NCI-H2196 treated with DMSO at 0.1 percent for 48 hours (cell line): ENCODE results near the gene SPATS1.
A peak's percentile ranks its signal among the peaks of the same experiment; 100 is the strongest.
"Not testable (repeated sequence)": the region's sequence is repeated elsewhere in the genome, so short reads cannot be mapped to it uniquely, and the experiment has no call there.

Experiments
- DNase-seq: peaks from one replicate; lab custom pipeline; 2025; ENCODE audit not compliant: unreplicated experiment; lab: John Stamatoyannopoulos, UW

The SPATS1 gene

DNA sequence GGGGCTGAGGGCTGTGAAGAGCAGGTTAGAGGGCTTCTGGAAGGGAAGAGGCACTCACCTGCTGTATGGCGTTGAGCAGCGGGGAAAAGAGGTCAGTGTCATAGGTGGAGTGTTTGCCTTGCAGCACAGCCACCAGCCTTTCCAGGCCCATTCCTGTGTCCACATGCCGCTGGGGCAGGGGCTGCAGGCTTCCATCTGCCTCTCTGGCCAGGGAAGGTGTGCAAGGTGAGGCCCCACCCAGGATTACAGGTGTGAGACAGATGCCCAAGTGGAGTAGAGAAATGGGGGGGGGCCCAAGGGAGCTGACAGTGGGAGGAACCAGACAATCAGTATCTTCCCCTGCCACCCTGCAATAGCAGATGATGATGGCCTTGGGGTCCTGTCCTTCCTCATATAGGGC is 32.2 kb upstream of the SPATS1 start:
- no peak for DNase-seq

DNA sequence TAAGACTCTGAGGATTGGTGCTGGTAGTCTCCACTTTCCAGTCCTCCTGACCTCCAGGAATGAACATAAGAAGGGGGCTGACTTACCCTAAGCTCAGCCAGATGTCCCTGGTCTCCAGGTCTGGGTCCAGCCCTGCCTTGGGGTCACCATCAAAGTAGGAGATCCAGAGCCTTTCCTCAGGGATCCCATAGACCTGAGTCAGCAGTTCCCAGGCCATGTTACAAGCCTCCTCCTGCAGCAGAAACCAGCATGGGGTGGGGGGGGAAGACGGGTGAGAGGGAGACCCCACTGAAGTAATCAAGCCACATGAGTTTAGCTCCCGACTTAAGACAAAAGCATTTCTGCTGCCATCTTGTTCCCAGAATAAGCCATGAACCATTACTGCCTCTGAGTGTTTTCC is 31.1 kb upstream of the SPATS1 start:
- no peak for DNase-seq

DNA sequence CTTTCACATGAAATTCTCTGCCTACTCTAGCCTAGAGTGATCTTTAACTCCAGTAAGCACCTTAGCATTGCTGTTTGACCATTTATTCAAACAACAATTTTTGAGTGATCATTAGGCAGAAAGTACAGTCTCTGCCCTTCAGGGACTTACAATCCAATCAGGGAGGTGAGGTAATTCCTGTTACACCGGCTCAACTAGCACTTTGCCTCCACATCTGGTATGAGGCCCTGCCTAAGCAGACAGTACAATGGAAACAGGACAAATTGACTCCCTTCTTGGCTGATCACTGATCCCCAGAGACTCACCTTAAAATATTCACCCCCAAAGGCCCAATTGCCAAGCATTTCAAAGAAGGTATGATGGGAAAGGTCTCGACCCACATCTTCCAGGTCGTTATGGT is 30.7 kb upstream of the SPATS1 start:
- DNase-seq = no peak

DNA sequence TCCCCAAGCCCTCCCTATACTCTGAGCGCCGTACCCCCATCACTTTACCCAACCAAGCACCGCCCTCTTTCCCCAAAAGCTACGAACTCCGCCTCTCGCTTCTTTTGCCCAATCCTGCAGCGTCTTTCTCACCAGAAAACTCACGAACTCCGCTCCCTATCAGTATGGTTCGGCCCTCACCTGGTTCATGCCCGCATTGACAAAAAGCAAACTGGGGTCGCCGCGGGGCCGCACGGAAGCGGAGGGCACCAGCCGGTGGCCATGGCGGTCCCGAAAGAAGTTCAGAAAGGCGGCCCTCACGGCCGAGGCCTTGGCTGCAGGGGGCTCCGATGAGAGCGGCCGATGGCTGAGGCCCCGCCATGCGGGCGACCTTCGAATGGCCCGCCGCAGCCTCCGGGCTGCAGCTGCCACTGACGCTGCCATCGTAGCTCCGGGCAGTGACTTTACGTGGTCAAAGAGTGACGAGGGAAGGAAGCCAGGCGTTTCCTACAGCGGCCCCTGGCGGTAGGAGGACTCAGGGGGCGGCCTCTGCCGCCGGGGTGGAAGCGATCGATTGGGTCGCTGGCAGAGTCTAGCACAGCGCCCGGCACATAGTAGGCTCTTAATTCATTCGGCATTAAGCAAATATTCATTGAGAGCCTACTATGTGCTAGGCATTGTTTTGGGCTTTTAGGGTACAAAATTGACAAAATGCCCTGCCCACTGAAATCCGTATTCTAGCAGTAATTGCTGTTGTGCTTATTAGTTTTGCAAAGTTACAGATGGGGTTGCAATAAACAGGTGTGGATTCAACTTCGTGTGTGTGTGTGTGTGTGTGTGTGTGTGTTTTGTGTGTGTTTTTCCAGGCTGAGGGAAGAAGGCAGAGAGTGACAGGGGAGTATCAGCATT is 29.3 kb upstream of the SPATS1 start, which contains the start of gene AARS2:
Gene AARS2, minus strand, starts transcription at position 447 of the 888 bp plus-strand sequence. Its CDS starts 24 bp downstream, at position 423.
- DNase-seq = peak; percentile 75

DNA sequence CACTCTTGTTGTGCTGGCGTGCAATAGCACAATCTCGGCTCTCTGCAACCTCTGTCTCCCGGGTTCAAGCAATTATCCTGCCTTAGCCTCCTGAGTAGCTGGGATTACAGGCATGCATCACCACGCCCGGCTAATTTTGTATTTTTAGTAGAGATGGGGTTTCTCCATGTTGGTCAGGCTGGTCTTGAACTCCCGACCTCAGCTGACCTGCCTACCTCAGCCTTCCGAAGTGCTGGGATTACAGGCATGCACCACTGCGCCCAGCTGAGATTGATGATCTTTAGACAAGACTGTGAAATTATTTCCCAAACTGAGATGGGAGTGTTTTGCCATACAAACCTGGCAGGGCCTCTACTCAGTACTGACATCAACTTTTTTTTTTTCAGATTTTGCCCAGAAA is 27.8 kb upstream of the SPATS1 start:
- DNase-seq = not testable (repeated sequence)

DNA sequence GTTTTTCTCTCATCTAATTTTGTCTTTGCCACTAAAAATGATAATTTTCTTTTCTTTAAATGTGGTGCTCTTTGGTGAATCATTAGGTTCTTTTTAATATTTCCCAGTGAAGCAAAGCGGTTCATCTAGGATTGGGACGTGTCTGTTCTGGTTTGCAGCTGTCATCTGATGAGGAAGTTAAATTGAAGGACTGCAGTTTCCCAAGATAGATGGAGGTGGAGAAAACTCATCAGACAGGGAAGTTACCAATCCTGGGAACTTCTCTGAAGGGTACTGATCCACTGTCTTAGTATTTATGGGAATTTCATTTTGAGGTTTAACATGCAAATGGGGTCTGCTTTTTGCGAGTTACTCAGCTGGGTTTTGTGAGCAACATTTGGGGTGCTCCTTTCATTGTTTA is 26.9 kb upstream of the SPATS1 start:
- DNase-seq = no peak

DNA sequence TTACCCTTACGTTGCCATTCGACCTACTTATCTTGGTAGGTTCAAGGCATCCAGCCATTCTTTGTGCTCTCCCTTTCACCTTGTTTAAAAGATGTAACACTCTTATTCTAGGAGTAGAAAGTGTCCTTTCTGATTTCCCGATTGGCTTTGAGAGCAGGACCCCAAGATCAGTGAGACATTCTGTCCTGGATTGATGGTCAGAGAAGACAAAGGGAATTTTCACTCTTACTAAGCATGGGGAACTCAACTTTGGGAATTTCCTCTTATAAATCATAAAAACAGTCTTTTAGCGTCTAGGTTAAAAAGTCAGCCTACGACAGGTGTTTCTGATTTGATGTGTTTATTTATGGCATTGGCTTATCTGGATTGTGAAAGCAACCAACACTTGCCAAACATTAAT is 26.5 kb upstream of the SPATS1 start:
- DNase-seq = no peak

DNA sequence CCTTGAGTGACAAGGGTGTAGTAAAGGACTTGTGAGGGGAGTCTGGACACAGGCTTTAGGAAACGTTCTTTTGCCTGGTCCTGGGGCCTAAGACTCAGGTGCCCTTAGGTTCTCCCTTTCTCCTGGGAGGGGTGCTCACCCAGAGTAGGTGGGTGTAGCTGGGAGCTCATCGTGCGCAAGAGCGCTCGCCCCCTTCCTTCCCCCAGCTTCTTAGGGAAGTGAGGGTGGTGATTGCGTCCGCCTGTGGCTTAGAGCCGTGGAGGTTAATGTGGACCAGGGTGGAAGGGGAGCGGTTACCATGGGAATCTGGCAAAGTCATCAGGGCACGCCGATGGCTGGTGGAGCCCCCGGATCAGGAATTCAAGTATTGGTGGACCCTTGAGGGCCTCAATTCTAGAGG is 26.0 kb upstream of the SPATS1 start:
- DNase-seq = no peak

DNA sequence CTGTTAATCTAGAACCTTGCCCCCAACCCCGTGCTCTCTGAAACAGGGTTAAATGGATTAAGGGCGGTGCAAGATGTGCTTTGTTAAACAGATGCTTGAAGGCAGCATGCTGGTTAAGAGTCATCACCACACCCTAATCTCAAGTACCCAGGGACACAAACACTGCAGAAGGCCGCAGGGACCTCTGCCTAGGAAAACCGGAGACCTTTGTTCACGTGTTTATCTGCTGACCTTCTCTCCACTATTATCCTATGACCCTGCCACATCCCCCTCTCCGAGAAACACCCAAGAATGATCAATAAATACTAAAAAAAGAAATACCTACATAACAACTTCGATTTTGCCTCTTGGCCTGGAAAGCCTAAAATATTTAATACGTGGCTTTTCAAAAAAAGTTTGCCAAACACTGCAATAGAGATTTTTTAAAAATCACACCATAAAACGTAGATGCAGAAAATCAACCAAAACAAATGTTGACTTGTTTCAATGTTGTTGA is 25.3 kb upstream of the SPATS1 start:
- not testable (repeated sequence) for DNase-seq

DNA sequence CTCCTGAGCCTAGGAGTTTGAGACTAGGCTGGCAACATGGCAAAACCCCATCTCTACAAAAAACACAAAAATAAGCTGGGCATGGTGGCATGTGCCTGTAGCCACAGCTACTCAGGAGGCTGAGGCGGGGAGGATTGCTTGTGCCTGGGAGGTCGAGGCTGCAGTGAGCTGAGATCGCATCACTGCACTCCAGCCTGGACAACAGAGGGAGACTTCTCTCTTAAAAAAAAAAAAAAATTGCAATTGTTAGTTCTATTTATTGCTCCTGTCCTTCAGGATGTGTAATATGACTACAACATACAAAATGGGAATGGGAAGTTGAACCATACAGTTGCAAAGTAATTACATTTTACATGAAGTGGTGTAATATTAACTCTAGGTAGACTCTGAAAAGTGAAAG is 21.2 kb upstream of the SPATS1 start:
- no peak for DNase-seq

DNA sequence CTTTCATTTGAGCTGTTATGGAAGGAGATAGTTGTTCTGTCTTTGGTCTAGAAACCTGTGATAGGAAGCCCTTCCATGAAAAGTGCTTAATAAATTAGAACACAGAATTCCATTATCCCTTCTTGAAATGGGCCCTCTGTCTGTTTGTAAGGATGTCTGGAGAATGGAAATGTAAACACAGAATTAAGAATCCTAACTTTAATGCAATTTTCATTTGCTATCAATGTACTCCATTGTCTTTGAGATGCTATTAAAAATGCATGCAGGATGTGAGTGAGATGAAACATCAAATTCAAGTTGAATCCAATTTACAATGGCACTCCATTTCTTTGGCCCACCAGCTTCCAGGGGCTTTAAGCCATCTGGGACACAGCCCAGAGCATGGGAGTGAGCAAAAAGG is 15.4 kb upstream of the SPATS1 start:
- no peak for DNase-seq

DNA sequence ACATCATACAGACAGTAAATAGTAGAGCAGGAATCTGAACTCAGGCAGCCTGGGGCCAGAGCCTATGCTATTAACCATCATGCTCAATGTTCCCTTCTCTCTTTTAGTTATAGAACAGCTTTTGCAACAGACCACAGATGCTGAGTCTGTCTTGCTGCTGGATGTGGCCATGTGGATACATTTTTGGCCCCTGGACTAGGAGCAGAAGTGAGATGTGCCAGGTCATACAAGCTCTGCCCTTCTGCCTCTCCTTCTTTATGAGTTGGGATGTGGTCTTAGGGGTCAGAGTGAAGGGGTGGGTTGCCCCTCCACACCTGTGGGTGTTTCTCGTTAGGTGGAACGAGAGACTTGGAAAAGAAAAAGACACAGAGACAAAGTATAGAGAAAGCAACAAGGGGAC is 14.7 kb upstream of the SPATS1 start:
- DNase-seq = no peak

DNA sequence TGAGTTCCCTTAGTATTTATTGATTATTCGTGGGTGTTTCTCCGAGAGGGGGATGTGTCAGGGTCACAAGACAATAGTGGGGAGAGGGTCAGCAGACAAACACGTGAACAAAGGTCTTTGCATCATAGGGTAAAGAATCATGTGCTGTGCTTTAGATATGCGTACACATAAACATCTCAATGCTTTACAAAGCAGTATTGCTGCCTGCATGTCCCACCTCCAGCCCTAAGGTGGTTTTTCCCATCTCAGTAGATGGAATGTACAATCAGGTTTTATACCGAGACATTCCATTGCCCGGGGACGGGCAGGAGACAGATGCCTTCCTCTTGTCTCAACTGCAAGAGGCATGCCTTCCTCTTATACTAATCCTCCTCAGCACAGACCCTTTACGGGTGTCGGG is 14.2 kb upstream of the SPATS1 start:
- DNase-seq = not testable (repeated sequence)

DNA sequence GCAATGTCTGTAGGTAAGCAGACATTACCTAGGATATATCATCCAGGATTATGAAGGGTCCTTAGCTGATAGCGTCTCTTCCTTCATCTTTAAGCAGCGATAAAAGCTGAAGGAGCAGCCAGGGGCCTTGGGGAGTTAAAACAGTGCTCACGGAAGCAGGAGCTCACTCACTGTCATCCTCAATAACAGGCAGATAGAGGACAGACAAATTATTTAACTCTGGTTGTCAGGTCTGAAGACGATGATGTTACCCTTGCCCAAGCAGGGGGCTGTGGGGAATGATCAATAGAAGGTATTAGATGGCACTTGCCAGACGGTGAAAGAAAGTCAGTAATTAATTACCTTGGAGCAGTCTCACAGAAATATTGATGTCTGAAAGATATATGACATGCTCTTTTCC is 12.6 kb upstream of the SPATS1 start:
- no peak for DNase-seq

DNA sequence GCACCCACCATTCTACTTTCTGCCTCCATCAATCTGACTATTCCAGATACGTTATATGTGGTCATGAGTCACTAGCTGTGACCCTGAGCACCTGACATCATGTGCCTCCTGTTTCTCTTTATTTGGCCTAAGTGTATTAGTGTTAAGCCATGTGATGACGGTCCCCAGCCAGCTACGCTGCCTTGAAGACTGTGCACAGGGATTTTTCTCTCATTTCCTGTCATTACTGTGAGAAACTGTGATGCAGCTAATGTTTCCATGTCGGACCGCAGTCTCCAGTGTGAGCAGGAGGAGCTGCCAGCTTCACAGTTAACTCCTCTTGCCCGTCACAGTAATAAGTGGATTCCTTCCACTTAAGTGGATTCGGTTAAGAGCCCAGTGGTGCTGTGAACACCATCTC is 9.9 kb upstream of the SPATS1 start:
- DNase-seq = no peak

DNA sequence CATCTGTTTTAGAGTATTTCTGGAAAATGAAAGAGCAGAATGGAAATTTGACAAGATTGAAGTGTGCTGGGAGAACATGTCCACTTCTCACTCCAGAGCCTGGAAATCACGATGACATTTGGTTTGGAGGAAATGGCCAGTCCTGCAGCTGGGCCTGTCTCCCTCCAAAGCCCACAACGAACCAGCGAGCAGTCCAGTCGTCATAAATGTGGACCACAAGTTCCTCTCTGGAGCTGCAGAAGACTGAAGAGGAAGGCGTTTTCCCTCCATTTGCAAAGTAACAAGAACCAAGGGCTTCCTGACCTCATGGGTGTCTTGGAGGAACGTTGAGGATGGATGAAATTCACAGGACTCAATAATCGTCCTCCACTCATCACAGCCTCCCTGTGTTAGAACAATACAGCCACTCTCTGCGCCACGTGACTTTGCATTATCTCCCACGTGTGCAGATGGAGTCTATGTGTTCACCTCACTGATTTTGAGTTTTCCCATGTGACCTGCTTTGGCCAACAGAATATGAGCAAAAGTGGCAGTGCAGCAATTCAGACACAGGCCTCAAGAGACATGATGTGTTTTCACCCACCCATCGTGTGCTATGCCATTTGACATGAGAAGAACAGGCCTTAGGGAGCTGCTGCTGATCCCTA is 9.1 kb upstream of the SPATS1 start:
- DNase-seq = no peak

DNA sequence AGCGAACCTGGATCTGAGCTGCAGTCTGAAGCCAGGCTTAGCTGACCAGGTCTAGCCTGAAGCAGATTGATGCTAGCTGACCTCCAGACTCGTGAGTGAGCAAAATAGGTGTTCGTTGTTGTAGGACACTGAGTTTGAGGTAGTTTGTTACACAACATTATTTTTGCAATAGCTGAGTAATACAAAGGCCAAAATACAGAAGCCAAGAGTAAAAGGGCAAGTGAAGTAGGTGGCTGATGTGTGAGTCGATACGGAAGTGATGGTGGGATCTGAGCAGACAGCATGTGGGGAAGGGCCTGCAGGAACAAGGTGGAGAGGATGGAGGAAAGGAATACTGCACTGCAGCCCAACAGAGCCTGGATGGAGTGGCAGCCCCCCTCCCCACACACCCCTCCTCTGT is 8.5 kb upstream of the SPATS1 start:
- DNase-seq = no peak

DNA sequence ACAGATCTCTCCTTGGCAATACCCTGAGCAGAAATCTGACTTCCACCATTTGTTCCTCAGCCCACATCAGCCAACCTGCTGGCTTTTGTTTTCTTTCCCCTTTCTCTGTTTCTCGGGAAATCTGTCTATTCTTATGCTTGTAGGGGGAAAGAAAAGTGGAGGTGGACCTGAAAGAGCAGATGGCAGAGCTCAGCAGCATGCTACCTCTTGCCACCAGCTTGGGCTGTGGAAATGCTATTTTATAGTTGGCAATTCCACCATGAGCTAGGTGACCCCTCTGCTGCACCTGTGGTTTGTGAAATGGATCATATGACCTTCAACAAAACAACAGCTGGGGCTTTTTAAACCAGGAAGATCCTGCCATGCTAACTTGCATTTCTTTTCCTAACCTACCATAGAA is 6.8 kb upstream of the SPATS1 start:
- DNase-seq = no peak

DNA sequence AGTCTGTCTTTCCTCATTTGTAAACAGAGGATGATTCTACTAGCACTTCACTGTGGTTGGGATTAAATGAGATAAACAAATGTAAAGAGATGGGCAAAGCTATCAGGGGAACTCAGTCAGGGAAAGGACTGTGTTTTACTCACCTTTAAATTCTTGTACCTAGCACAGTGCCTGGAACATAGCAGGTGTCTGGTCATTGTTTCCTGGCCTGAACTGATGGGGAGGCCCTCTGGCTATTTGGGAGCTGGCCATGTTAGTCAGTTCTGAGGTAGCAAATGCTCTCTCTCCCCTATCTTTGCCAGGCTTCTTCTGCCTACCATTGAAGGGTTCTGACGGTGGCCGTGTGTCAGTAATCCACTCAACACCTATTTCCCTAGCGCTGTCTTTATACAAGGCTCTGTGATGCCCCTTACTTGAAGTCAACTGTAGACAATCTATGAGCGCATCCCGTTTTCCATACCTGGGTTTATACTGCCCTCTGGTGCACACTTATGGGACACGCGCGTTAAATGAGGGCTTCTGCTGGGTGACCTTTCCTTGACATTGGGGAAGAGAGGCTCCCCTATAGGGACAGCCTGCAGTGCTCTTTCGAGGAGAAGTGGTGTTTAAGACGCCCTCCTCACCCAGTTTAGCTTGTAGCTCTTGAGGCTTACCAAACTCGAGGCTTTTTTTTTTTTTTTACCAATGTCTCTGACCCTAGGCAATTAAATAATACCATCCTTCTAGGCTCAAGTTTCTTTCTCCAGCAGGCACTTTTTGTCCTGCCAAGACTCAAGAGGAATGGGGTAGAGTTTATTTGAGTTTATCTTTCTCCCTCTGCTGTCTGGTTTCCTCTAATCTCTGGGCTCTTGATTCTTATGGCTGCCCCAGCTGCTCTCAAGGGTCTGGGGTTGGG is 4.0 kb upstream of the SPATS1 start:
- DNase-seq = peak; percentile 24

DNA sequence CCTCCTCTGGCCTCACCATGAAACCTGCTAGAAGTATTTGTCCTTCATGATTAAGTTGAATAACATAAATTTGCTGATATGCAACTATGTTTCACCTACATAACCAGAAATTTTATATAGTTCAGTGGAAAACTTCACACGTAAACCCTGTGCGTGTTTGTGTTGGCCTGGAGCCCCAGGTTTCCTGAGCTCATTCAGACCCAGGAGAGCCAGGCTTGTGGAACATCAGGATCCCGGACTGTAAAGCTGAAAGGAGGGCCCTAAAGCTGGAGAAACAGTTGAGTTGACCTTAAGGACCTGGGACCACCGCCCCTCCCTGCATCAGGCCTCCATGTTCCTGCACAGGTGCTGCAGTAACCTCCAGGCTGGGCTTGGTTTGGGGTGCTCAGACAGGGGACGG is 3.1 kb upstream of the SPATS1 start:
- no peak for DNase-seq
